MM.1S (cell line): ENCODE results near the gene PTMS.

Experiments used
- DNase-seq: peaks from one replicate; pipeline ENCODE4 v3.0.0-alpha.2; 2015
- H2AFZ ChIP-seq: fragments of 300-600 bp; sonication (generic); 2 replicates; pipeline ENCODE4 v1.6.0; 2016; ENCODE audit warnings: antibody characterized with exemption, low read length
- H3F3A ChIP-seq: fragments of 300-600 bp; sonication (generic); 2 replicates; pipeline ENCODE4 v1.6.1; 2016; ENCODE audit warnings: mild to moderate bottlenecking, antibody characterized with exemption, low read length, moderate library complexity, mixed read lengths; ENCODE audit not compliant: insufficient read depth
- H3K27ac ChIP-seq: fragments of 300-600 bp; sonication (generic); 2 replicates; pipeline ENCODE4 v1.5.1; 2016; ENCODE audit warnings: mild to moderate bottlenecking, low read length
- H3K27me3 ChIP-seq: fragments of 300-600 bp; sonication (generic); replicated peaks from 2 replicates; pipeline ENCODE4 v1.6.0; 2016; ENCODE audit warnings: low read length; ENCODE audit not compliant: insufficient read depth
- H3K36me3 ChIP-seq: fragments of 300-600 bp; sonication (generic); replicated peaks from 2 replicates; pipeline ENCODE4 v1.6.1; 2016; ENCODE audit warnings: mild to moderate bottlenecking, low read length, mixed read lengths; ENCODE audit not compliant: insufficient read depth
- H3K4me1 ChIP-seq: fragments of 300-600 bp; sonication (generic); 2 replicates; pipeline ENCODE4 v1.6.1; 2016; ENCODE audit warnings: low read length, mixed read lengths
- H3K4me2 ChIP-seq: fragments of 300-600 bp; sonication (generic); 2 replicates; pipeline ENCODE4 v1.6.0; 2016; ENCODE audit warnings: low read depth, low read length
- H3K4me3 ChIP-seq: fragments of 300-600 bp; sonication (generic); 2 replicates; pipeline ENCODE4 v1.5.1; 2016; ENCODE audit warnings: low read length, mixed read lengths
- H3K79me2 ChIP-seq: fragments of 300-600 bp; sonication (generic); 2 replicates; pipeline ENCODE4 v1.6.1; 2016; ENCODE audit warnings: mixed run types, low read length, mixed read lengths
- H3K9ac ChIP-seq: fragments of 300-600 bp; sonication (generic); 2 replicates; pipeline ENCODE4 v1.6.1; 2016; ENCODE audit warnings: low read length, mixed read lengths
- H3K9me2 ChIP-seq: fragments of 300-600 bp; sonication (generic); replicated peaks from 2 replicates; pipeline ENCODE4 v1.6.1; 2016; ENCODE audit warnings: mild to moderate bottlenecking, low read length, mixed read lengths; ENCODE audit not compliant: insufficient read depth
- H3K9me3 ChIP-seq: fragments of 300-600 bp; sonication (generic); replicated peaks from 2 replicates; pipeline ENCODE4 v1.6.1; 2016; ENCODE audit warnings: mild to moderate bottlenecking, low read length, mixed read lengths; ENCODE audit not compliant: insufficient read depth
- H4K20me1 ChIP-seq: fragments of 300-600 bp; sonication (generic); 2 replicates; pipeline ENCODE4 v1.6.1; 2016; ENCODE audit warnings: mild to moderate bottlenecking, low read length, moderate library complexity, mixed read lengths; ENCODE audit not compliant: insufficient read depth
- CTCF ChIP-seq: fragments of 300-600 bp; sonication (generic); IDR thresholded peaks from 2 replicates; pipeline ENCODE4 v1.5.1; 2016; ENCODE audit warnings: antibody characterized with exemption, low read length, mixed read lengths
- EZH2 ChIP-seq: fragments of 300-600 bp; sonication (generic); optimal IDR thresholded peaks from 2 replicates; pipeline ENCODE3; 2017; ENCODE audit warnings: low read depth, mild to moderate bottlenecking, antibody characterized with exemption, low read length, mixed read lengths
- EZH2phosphoT487 ChIP-seq: fragments of 300-600 bp; sonication (generic); IDR thresholded peaks from 2 replicates; pipeline ENCODE4 v1.6.1; 2018; ENCODE audit warnings: antibody characterized with exemption, low read length

PTMS gene

GRCh38 chr12:6723607-6724408 is 42.4 kb upstream of the PTMS start, which contains the start of gene COPS7A:
TSS of gene COPS7A (plus strand) at chr12:6724046. CDS start at chr12:6724657, 611 bp downstream.
- Histone ChIP-seq H3F3A (peaks cover 7% of the 10 kb centered on the region), H3K36me3 (0 out of 2 replicates have a peak, but pooled peaks cover 5% of the 10 kb centered on the region), H3K9me3 (no peaks in the 10 kb centered on the region), H3K27ac (peak within 1 kb of the TSS; percentile 73), H3K79me2 (peaks cover 7% of the 10 kb centered on the region), H4K20me1 (no peaks in the 10 kb centered on the region), H3K9me2 (no peaks in the 10 kb centered on the region), H3K9ac (peak within 1 kb of the TSS; percentile 70), H2AFZ (peak within 1 kb of the TSS; percentile 89), H3K27me3 (no peaks in the 10 kb centered on the region), H3K4me3 (peak within 1 kb of the TSS; percentile 70), H3K4me1 (peaks cover 6% of the 10 kb centered on the region), H3K4me2 (peak within 1 kb of the TSS; percentile 95)
- TF ChIP-seq EZH2 (no peak), EZH2phosphoT487 (no peak), CTCF (no peak)
- peak; percentile 100 for DNase-seq

- H2AFZ ChIP-seq, result peak overlapping the region; percentile 68
- peaks cover 7% of the 10 kb centered on the region for H3K79me2 ChIP-seq
- H3K27ac ChIP-seq, result peak overlapping the region; percentile 73
- peak overlapping the region; percentile 95 for H3K4me2 ChIP-seq
- DNase-seq, result peak; percentile 51
- H4K20me1 ChIP-seq, result no peaks in the 10 kb centered on the region
- peaks cover 7% of the 10 kb centered on the region for H3F3A ChIP-seq
- H3K9ac ChIP-seq, result peak overlapping the region; percentile 70
- no peaks in the 10 kb centered on the region for H3K9me3 ChIP-seq
- no peaks in the 10 kb centered on the region for H3K27me3 ChIP-seq
- TF ChIP-seq CTCF (no peak), EZH2 (no peak), EZH2phosphoT487 (no peak)
- H3K4me1 ChIP-seq, result peaks cover 6% of the 10 kb centered on the region
- no peaks in the 10 kb centered on the region for H3K9me2 ChIP-seq
- H3K4me3 ChIP-seq, result peak overlapping the region; percentile 70
- H3K36me3 ChIP-seq, result 0 out of 2 replicates have a peak, but pooled peaks cover 5% of the 10 kb centered on the region
Measured at GRCh38 chr12:6724409-6724797, 41.8 kb upstream of the PTMS start.

GRCh38 chr12:6725350-6725749 is 40.8 kb upstream of the PTMS start:
- TF ChIP-seq CTCF (no peak), EZH2 (no peak), EZH2phosphoT487 (no peak)
- no peaks in the 10 kb centered on the region for H3K9me2 ChIP-seq
- H3K4me1 ChIP-seq, result peaks cover 6% of the 10 kb centered on the region
- H3K9ac ChIP-seq, result no peak overlapping the region
- no peaks in the 10 kb centered on the region for H4K20me1 ChIP-seq
- peaks cover 7% of the 10 kb centered on the region for H3K79me2 ChIP-seq
- H3K4me3 ChIP-seq, result no peak overlapping the region
- DNase-seq, result no peak
- H3K27ac ChIP-seq, result no peak overlapping the region
- H3K36me3 ChIP-seq, result 0 out of 2 replicates have a peak, but pooled peaks cover 5% of the 10 kb centered on the region
- H3F3A ChIP-seq, result peaks cover 7% of the 10 kb centered on the region
- no peak overlapping the region for H2AFZ ChIP-seq
- peak overlapping the region; percentile 95; the same call in 1 of the 2 replicates for H3K4me2 ChIP-seq
- no peaks in the 10 kb centered on the region for H3K9me3 ChIP-seq
- H3K27me3 ChIP-seq, result no peaks in the 10 kb centered on the region
